Measurements from ENCODE around the gene GRM7. TPM values are rescaled to one million over a fixed set of nuclear protein-coding genes. Genes with fewer than 3 reads are reported as not detected.

The GRM7 gene
- total and polyA plus RNA-seq, 12 donors, result 0.27 to 7.8 (median 3.2) TPM; not detected in 3

DNA sequence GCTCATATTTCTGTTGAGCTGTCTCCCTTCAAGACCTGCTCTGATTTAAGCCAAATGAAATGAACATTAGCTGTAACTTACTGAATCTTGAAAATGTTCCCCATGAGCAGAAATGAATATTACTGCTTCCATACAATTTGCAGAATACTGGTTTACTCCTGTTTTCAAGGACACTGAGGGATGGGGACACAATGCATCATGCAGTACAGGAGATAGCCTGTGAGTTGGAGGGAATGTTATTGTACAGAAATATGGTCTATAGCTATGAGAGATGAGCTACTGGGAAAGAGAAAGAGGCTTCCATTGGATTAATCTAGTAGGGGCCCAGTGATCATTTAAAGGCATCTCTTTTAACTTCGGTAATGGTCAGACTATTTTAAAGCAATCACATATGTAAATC is 798.2 kb downstream of the GRM7 start:
- no peaks in the 10 kb centered on the region for H3K27me3 ChIP-seq
- TF ChIP-seq POLR2A (IDR thresholded peaks at IDR 0.05), result no peak
- TF ChIP-seq, protein P1, sequence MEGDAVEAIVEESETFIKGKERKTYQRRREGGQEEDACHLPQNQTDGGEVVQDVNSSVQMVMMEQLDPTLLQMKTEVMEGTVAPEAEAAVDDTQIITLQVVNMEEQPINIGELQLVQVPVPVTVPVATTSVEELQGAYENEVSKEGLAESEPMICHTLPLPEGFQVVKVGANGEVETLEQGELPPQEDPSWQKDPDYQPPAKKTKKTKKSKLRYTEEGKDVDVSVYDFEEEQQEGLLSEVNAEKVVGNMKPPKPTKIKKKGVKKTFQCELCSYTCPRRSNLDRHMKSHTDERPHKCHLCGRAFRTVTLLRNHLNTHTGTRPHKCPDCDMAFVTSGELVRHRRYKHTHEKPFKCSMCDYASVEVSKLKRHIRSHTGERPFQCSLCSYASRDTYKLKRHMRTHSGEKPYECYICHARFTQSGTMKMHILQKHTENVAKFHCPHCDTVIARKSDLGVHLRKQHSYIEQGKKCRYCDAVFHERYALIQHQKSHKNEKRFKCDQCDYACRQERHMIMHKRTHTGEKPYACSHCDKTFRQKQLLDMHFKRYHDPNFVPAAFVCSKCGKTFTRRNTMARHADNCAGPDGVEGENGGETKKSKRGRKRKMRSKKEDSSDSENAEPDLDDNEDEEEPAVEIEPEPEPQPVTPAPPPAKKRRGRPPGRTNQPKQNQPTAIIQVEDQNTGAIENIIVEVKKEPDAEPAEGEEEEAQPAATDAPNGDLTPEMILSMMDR (IDR thresholded peaks at IDR 0.05), result no peak
- H3K4me3 ChIP-seq, result no peak overlapping the region
- 74 to 89% (median 86%) methylated on average over 1 of the region's 1 CpG for WGBS, 4 donors
- intact Hi-C loops (cut with DNase I), result no loop called here
- H3K27ac ChIP-seq, result no peak overlapping the region
- DNase-seq, result no peak
- H3K36me3 ChIP-seq (replicated peaks in 1 of 2), result no peaks in the 10 kb centered on the region
- H3K4me1 ChIP-seq (replicated peaks in 1 of 2), result no peaks in the 10 kb centered on the region
- no peaks in the 10 kb centered on the region for H3K9me3 ChIP-seq (replicated peaks in 1 of 3)

DNA sequence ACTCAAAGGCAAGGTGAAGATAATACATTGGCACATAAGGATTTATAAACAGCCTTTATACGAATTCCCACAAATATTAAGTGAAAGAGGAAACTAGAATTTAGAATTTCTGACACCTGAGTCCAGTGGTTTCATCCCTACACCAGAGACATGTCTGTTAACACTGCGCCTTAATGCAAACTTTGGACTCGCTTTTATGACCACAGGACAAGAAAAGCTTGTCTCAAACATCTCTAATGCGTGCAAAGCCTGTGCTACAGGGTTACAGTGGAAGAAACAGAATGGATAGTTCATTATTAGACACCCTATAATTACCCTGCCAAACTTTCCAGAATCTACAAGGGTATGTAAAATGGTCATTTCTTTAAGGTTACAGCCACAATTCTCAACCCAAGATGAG is 802.9 kb downstream of the GRM7 start:
- Histone ChIP-seq H3K4me1 (replicated peaks in 1 of 2) (no peaks in the 10 kb centered on the region), H3K27me3 (no peaks in the 10 kb centered on the region), H3K9me3 (replicated peaks in 1 of 3) (no peaks in the 10 kb centered on the region), H3K27ac (no peak overlapping the region), H3K36me3 (replicated peaks in 1 of 2) (no peaks in the 10 kb centered on the region), H3K4me3 (no peak overlapping the region)
- intact Hi-C loops (cut with DNase I), result no loop called here
- 64 to 85% (median 77%) methylated on average over 4 of the region's 4 CpGs for WGBS, 4 donors
- DNase-seq, result no peak
- TF ChIP-seq, protein P1 (IDR thresholded peaks at IDR 0.05), result no peak
- no peak for TF ChIP-seq POLR2A (IDR thresholded peaks at IDR 0.05)

DNA sequence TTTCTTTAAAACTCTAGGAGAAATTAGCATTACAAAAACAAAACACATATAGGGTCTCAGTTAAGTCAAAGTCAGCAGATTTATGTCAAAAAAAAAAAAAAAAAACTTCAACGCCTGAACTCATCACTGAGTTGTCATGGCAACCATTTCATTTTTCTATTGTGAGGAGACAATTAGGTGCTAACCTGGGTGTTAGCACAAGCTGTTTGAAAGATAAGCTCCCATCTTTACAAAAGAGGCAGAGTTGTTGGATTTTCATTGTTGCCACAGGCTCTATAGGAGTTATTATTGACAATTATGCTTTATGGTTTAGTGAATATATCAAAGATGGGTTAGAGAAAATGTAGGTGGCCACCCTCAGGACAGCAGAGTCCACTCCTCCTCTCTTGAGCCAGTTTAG is 806.9 kb downstream of the GRM7 start:
- intact Hi-C loops (cut with DNase I), result no loop called here
- no peaks in the 10 kb centered on the region for H3K27me3 ChIP-seq
- TF ChIP-seq, protein P1 (IDR thresholded peaks at IDR 0.05), result no peak
- no peak for TF ChIP-seq POLR2A (IDR thresholded peaks at IDR 0.05)
- H3K4me3 ChIP-seq, result no peak overlapping the region
- no peaks in the 10 kb centered on the region for H3K9me3 ChIP-seq (replicated peaks in 1 of 3)
- no peaks in the 10 kb centered on the region for H3K36me3 ChIP-seq (replicated peaks in 1 of 2)
- no peak overlapping the region for H3K27ac ChIP-seq
- DNase-seq, result no peak
- WGBS, 4 donors, result 36 to 88% (median 82%) methylated on average over 1 of the region's 1 CpG
- no peaks in the 10 kb centered on the region for H3K4me1 ChIP-seq (replicated peaks in 1 of 2)

DNA sequence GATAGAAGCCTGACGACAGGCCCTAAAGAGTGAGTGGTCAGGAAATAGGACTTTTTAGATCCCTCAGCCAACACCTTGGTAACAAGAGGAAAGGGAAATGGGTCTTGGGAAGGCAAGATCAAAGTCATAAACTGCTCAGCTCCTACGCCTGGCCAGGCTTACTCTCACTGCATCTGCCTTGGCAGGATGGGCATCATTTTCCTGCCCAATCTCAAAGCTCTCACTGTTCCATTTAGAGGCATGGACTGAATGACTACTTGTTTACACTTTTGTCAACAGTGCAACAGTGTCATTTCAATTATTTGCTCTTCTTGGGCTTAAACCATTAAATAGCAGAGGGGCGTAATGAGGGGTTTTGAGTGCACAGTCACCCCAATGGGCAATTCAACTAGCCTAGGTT is 808.7 kb downstream of the GRM7 start:
- WGBS, 4 donors, result 79 to 89% (median 86%) methylated on average over 2 to 3 of the region's 3 CpGs
- Histone ChIP-seq H3K27me3 (no peaks in the 10 kb centered on the region), H3K4me1 (replicated peaks in 1 of 2) (no peaks in the 10 kb centered on the region), H3K36me3 (replicated peaks in 1 of 2) (no peaks in the 10 kb centered on the region), H3K27ac (no peak overlapping the region), H3K4me3 (no peak overlapping the region), H3K9me3 (replicated peaks in 1 of 3) (no peaks in the 10 kb centered on the region)
- intact Hi-C loops (cut with DNase I), result no loop called here
- DNase-seq, result no peak
- TF ChIP-seq, protein P1 (IDR thresholded peaks at IDR 0.05), result no peak
- no peak for TF ChIP-seq POLR2A (IDR thresholded peaks at IDR 0.05)

Measured in adrenal gland (tissue), 12 donors.